Kidney (tissue), 14 donors: ENCODE results near the gene PPP2R2C. TPM values are rescaled to one million over a fixed set of nuclear protein-coding genes. Genes with fewer than 3 reads are reported as not detected.

ENCODE experiments used
- DNase-seq, 5 donors: peaks; one replicate each; pipeline ENCODE4 v3.0.0-alpha.2; 2013 to 2020
- FAIRE-seq: peaks from 2 replicates; lab custom pipeline; 2012; peaks lifted over from hg19 to GRCh38; lab: Jason Lieb, UNC
- H3K27ac ChIP-seq, 2 donors: one replicate each; pipeline ENCODE4 v1.7.0; 2013; ENCODE audit warnings: low read depth in 2 of 2, low read length in 2 of 2, inconsistent platforms in 1 of 2
- H3K27me3 ChIP-seq: one replicate; pipeline ENCODE4 v1.7.1; 2013; ENCODE audit warnings: low read length, inconsistent platforms; ENCODE audit not compliant: control insufficient read depth, insufficient read depth
- H3K36me3 ChIP-seq, 3 donors: one replicate each; pipeline versions ENCODE4 v1.7.0 to v1.7.1; 2013; ENCODE audit warnings: low read length in 3 of 3, control low read depth in 1 of 3, inconsistent platforms in 1 of 3; ENCODE audit not compliant: insufficient read depth in 3 of 3, control insufficient read depth in 2 of 3
- H3K4me1 ChIP-seq, 3 donors: one replicate each; pipeline versions ENCODE4 v1.7.0 to v1.7.1; 2013; ENCODE audit warnings: low read length in 3 of 3, inconsistent platforms in 1 of 3, low read depth in 1 of 3; ENCODE audit not compliant: control insufficient read depth in 2 of 3, insufficient read depth in 2 of 3
- H3K4me3 ChIP-seq, 3 donors: one replicate each; pipeline versions ENCODE4 v1.7.0 to v1.8.1; 2013; ENCODE audit warnings: low read length in 3 of 3, control low read depth in 1 of 3, inconsistent platforms in 1 of 3
- H3K9ac ChIP-seq, 3 donors: one replicate each; pipeline versions ENCODE4 v1.7.0 to v1.7.1; 2013; ENCODE audit warnings: low read length in 3 of 3, control low read depth in 1 of 3, inconsistent platforms in 1 of 3
- H3K9me3 ChIP-seq, 3 donors: one replicate each; pipeline versions ENCODE4 v1.7.0 to v1.7.1; 2013; ENCODE audit warnings: low read length in 3 of 3, control low read depth in 1 of 3, inconsistent platforms in 1 of 3; ENCODE audit not compliant: control insufficient read depth in 2 of 3, insufficient read depth in 1 of 3
- intact Hi-C: fragments of 100-400 bp; cut with DNase I; formaldehyde crosslinking; loops from one replicate; pipeline ENCODE4 v1.11.1; 2022
- polyA plus RNA-seq: library from polyadenylated mRNA; stranded (reverse); fragments of 350-450 nt; fragmentation: Illumina TruSeq; extraction: RNeasy Lipid Tissue Mini Kit (QIAGEN cat#74804); gene quantifications from one replicate; pipeline ENCODE4 v1.2.3, GENCODE V29; 2014; ENCODE audit warnings: low read depth, low replicate concordance; ENCODE audit not compliant: insufficient read depth
- total RNA-seq: library from RNA; stranded (reverse); fragmentation: NEBNext Ultra II Directional; extraction: Animal tissue kit (Norgen Biotek cat#: 25700); gene quantifications from one replicate; pipeline ENCODE4 v1.2.1, GENCODE V29; 2021
- TF ChIP-seq, protein P1 (sequence below): IDR thresholded peaks from 3 replicates; pipeline ENCODE4 v1.5.1; 2012; ENCODE audit warnings: mild to moderate bottlenecking, moderate library complexity, borderline replicate concordance; ENCODE audit not compliant: insufficient read depth; ENCODE audit errors: extremely low read depth
- donor health status: control.
- donor health status: control.
- donor health status: control.
- donor health status: control.
- donor health status: control.
- donor health status: DM: yes; HTN: yes; CAD: no.
- donor health status: Normal renal cell carcinoma (clear cell type).

PPP2R2C gene
- total and polyA plus RNA-seq, 2 donors from 2014 or later = 0.39 to 0.82 TPM

DNA sequence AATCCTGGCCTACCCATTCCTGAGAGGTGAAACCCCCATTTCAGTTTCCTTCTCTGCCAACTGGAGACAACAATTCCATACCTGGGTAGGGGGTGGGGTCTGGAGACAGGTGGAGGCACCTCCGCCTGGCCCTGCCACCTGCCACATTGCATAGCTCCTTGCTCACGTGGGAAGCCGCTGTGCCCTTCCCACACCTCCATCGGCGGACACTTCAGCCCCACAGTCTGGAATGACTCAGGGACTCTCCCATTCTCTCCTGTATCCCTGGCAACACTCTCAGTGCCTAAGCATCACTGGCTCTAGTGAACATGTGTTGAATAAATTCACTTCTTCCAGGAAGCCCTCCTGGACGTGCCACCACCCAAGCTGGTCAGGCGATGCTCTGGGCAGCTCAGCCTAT is 21.7 kb downstream of the PPP2R2C start:
- Histone ChIP-seq H3K9ac (no peak overlapping the region), H3K36me3 (no peaks in the 10 kb centered on the region), H3K4me1 (no peaks in the 10 kb centered on the region), H3K27ac (no peak overlapping the region), H3K27me3 (peaks cover 6% of the 10 kb centered on the region), H3K9me3 (no peaks in the 10 kb centered on the region), H3K4me3 (no peak overlapping the region)
- DNase-seq (no peak), FAIRE-seq (no peak)
- intact Hi-C loops = no loop called here
- TF ChIP-seq, protein P1, sequence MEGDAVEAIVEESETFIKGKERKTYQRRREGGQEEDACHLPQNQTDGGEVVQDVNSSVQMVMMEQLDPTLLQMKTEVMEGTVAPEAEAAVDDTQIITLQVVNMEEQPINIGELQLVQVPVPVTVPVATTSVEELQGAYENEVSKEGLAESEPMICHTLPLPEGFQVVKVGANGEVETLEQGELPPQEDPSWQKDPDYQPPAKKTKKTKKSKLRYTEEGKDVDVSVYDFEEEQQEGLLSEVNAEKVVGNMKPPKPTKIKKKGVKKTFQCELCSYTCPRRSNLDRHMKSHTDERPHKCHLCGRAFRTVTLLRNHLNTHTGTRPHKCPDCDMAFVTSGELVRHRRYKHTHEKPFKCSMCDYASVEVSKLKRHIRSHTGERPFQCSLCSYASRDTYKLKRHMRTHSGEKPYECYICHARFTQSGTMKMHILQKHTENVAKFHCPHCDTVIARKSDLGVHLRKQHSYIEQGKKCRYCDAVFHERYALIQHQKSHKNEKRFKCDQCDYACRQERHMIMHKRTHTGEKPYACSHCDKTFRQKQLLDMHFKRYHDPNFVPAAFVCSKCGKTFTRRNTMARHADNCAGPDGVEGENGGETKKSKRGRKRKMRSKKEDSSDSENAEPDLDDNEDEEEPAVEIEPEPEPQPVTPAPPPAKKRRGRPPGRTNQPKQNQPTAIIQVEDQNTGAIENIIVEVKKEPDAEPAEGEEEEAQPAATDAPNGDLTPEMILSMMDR = no peak

DNA sequence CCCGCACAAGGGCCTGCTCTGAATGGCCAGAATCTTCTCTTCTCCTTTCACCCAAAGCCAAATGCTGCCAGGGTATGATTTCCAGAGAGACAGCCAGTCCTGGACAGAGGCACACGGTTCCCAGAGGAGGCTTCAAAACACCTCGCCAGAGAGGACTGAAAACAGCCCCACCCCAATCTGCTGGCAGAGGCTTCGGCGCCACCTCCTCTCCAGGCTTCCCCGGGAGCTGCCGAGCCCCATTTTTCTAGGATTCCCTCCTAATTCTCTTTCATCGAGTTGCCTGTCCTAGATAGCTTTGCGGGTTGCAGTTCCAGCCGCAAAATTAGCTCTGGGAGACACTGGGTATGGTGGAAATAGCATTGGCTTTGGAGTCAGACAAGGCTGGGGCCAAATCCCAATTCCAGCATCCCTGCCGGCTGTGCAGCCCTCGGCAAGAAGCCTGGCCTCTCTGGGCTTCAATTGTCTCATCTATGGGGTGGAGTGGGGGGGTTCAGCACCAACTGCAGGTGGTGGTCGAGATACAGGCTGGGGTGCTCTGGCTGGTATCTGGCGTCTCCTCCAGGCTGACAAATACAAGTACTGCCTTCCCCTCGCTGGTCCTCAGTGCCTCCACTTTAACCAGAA is 22.6 kb downstream of the PPP2R2C start:
- Histone ChIP-seq H3K4me1 (no peaks in the 10 kb centered on the region), H3K4me3 (no peak overlapping the region), H3K9ac (no peak overlapping the region), H3K27me3 (no peaks in the 10 kb centered on the region), H3K36me3 (no peaks in the 10 kb centered on the region), H3K9me3 (no peaks in the 10 kb centered on the region), H3K27ac (no peak overlapping the region)
- DNase-seq (no peak), FAIRE-seq (no peak)
- TF ChIP-seq, protein P1 = no peak
- intact Hi-C loops = no loop called here

DNA sequence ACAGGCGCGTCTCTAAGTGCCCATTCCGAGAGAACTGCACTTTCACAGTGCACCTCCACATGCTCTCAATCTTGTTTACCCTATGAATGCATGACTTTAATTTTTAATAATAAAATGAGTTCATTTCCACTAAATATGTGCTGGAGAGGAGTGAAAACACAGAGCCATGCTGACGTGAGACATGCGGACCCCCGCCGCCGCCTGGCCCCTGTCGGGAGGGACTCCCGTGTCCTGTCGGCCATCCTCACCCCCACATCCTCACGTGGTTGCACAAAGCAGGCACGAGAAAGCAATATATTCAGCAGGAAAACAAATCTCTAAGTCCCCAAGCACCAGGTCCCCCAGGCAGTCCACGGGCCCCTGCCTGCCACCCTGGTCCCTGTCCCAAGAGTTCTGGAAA is 23.1 kb downstream of the PPP2R2C start:
- Histone ChIP-seq H3K9me3 (no peaks in the 10 kb centered on the region), H3K9ac (no peak overlapping the region), H3K36me3 (no peaks in the 10 kb centered on the region), H3K27me3 (no peaks in the 10 kb centered on the region), H3K4me1 (no peaks in the 10 kb centered on the region), H3K27ac (no peak overlapping the region), H3K4me3 (no peak overlapping the region)
- FAIRE-seq (no peak), DNase-seq (no peak)
- TF ChIP-seq, protein P1 = no peak
- intact Hi-C loops = no loop called here
